H9 (cell line): Measurements from ENCODE around the gene NARS2. TPM values are rescaled to one million over a fixed set of nuclear protein-coding genes. Genes with fewer than 3 reads are reported as not detected.

ENCODE experiments used
- DNase-seq: peaks from one replicate; pipeline ENCODE4 v3.0.0-alpha.2; 2017
- H2AFZ ChIP-seq: one replicate; pipeline ENCODE4 v1.6.1; 2013; ENCODE audit warnings: mild to moderate bottlenecking, low read length, control low read depth, moderate library complexity
- H2AK5ac ChIP-seq: 2 replicates; pipeline ENCODE4 v1.6.1; 2013; ENCODE audit warnings: low read length, control low read depth, mixed read lengths; ENCODE audit not compliant: insufficient read length
- H2BK120ac ChIP-seq: one replicate; pipeline ENCODE4 v1.6.1; 2013; ENCODE audit warnings: low read depth, mild to moderate bottlenecking, low read length, control low read depth, inconsistent platforms; ENCODE audit not compliant: poor library complexity, severe bottlenecking
- H2BK12ac ChIP-seq: 2 replicates; pipeline ENCODE4 v1.6.1; 2013; ENCODE audit warnings: low read length, control low read depth, mixed read lengths, low read depth; ENCODE audit not compliant: insufficient read length
- H2BK15ac ChIP-seq: 2 replicates; pipeline ENCODE4 v1.6.1; 2013; ENCODE audit warnings: low read depth, low read length, control low read depth
- H2BK20ac ChIP-seq: one replicate; pipeline ENCODE4 v1.6.1; 2013; ENCODE audit warnings: low read depth, mild to moderate bottlenecking, low read length, control low read depth, inconsistent platforms; ENCODE audit not compliant: poor library complexity, severe bottlenecking
- H2BK5ac ChIP-seq: 2 replicates; pipeline ENCODE4 v1.6.1; 2013; ENCODE audit warnings: low read length, control low read depth, mixed read lengths; ENCODE audit not compliant: insufficient read length
- H3K14ac ChIP-seq: 2 replicates; pipeline ENCODE4 v1.6.1; 2013; ENCODE audit warnings: low read length, control low read depth; ENCODE audit not compliant: insufficient read depth
- H3K18ac ChIP-seq: 2 replicates; pipeline ENCODE4 v1.6.1; 2013; ENCODE audit warnings: low read depth, mild to moderate bottlenecking, mixed read lengths, low read length, control low read depth; ENCODE audit not compliant: insufficient read length
- H3K23ac ChIP-seq: 2 replicates; pipeline ENCODE4 v1.6.1; 2013; ENCODE audit warnings: low read length, control low read depth, mixed read lengths, low read depth; ENCODE audit not compliant: insufficient read length
- H3K23me2 ChIP-seq: 2 replicates; pipeline ENCODE4 v1.6.1; 2013; ENCODE audit warnings: low read depth, mild to moderate bottlenecking, mixed read lengths, low read length, control low read depth; ENCODE audit not compliant: insufficient read length, poor library complexity, severe bottlenecking
- H3K27ac ChIP-seq: 2 replicates; pipeline ENCODE4 v1.5.1; 2013; ENCODE audit warnings: low read length, control low read depth, mixed read lengths, low read depth; ENCODE audit not compliant: insufficient read length
- H3K27me3 ChIP-seq: 2 replicates; pipeline ENCODE4 v1.6.1; 2013; ENCODE audit warnings: low read length, control low read depth, inconsistent platforms; ENCODE audit not compliant: insufficient read depth
- H3K4ac ChIP-seq: 2 replicates; pipeline ENCODE4 v1.6.1; 2013; ENCODE audit warnings: low read depth, mild to moderate bottlenecking, control low read depth, inconsistent platforms, low read length, moderate library complexity
- H3K4me1 ChIP-seq: 2 replicates; pipeline ENCODE4 v1.6.1; 2013; ENCODE audit warnings: low read length, control low read depth, inconsistent platforms; ENCODE audit not compliant: insufficient read depth
- H3K4me2 ChIP-seq: 2 replicates; pipeline ENCODE4 v1.6.1; 2013; ENCODE audit warnings: low read length, control low read depth, mixed read lengths; ENCODE audit not compliant: insufficient read length, insufficient read depth
- H3K56ac ChIP-seq: 2 replicates; pipeline ENCODE4 v1.6.1; 2013; ENCODE audit warnings: low read depth, mild to moderate bottlenecking, mixed read lengths, low read length, control low read depth; ENCODE audit not compliant: insufficient read length
- H3K79me1 ChIP-seq: 2 replicates; pipeline ENCODE4 v1.6.1; 2013; ENCODE audit warnings: low read depth, mild to moderate bottlenecking, moderate library complexity, low read length, control low read depth, inconsistent platforms; ENCODE audit not compliant: insufficient read depth, poor library complexity, severe bottlenecking
- H3K79me2 ChIP-seq: 2 replicates; pipeline ENCODE4 v1.6.1; 2013; ENCODE audit warnings: low read length, control low read depth, inconsistent platforms; ENCODE audit not compliant: insufficient read depth
- H3K9ac ChIP-seq: 2 replicates; pipeline ENCODE4 v1.6.1; 2013; ENCODE audit warnings: low read length, control low read depth, mixed read lengths; ENCODE audit not compliant: insufficient read length; ENCODE audit errors: extremely low read depth
- H3K9me3 ChIP-seq: one replicate; pipeline ENCODE4 v1.6.1; 2013; ENCODE audit warnings: low read depth, low read length, inconsistent platforms; ENCODE audit not compliant: control insufficient read depth
- H3T11ph ChIP-seq: one replicate; pipeline ENCODE4 v1.6.1; 2013; ENCODE audit warnings: mild to moderate bottlenecking, low read length, control low read depth, inconsistent platforms
- H4K20me1 ChIP-seq: one replicate; pipeline ENCODE4 v1.6.1; 2013; ENCODE audit not compliant: control insufficient read depth, insufficient read length, insufficient read depth
- H4K5ac ChIP-seq: 2 replicates; pipeline ENCODE4 v1.6.1; 2013; ENCODE audit warnings: low read depth, mild to moderate bottlenecking, mixed read lengths, low read length, control low read depth; ENCODE audit not compliant: insufficient read length
- H4K8ac ChIP-seq: replicated peaks from 2 replicates; pipeline ENCODE4 v1.6.1; 2013; ENCODE audit warnings: low read length, control low read depth, mixed read lengths, low read depth; ENCODE audit not compliant: insufficient read length
- H4K91ac ChIP-seq: 2 replicates; pipeline ENCODE4 v1.6.1; 2013; ENCODE audit warnings: low read depth, mild to moderate bottlenecking, moderate library complexity, mixed read lengths, low read length, control low read depth; ENCODE audit not compliant: insufficient read length
- H3K27ac Mint-ChIP-seq, 3 experiments: 2 replicates in 2 of 3; 3 replicates in 1 of 3; pipeline ENCODE4 v1.8.0; 2020 to 2021; ENCODE audit warnings: mixed read lengths in 3 of 3, mild to moderate bottlenecking in 1 of 3, moderate library complexity in 1 of 3
- H3K27me3 Mint-ChIP-seq: 2 replicates; pipeline ENCODE4 v1.8.0; 2021; ENCODE audit warnings: low read depth, mild to moderate bottlenecking, moderate library complexity, mixed read lengths
- H3K36me3 Mint-ChIP-seq, 3 experiments: 2 replicates in 2 of 3; 3 replicates in 1 of 3; pipeline ENCODE4 v1.8.0; 2020 to 2021; ENCODE audit warnings: low read depth in 3 of 3, mixed read lengths in 3 of 3; ENCODE audit not compliant: insufficient read depth in 1 of 3
- H3K4me1 Mint-ChIP-seq, 2 experiments: 2 replicates each; pipeline ENCODE4 v1.8.0; 2020; ENCODE audit warnings: mixed read lengths in 2 of 2
- H3K4me3 Mint-ChIP-seq, 2 experiments: 2 replicates in 1 of 2; 3 replicates in 1 of 2; pipeline ENCODE4 v1.8.0; 2020 to 2021; ENCODE audit warnings: mild to moderate bottlenecking in 2 of 2, mixed read lengths in 2 of 2, moderate library complexity in 1 of 2
- H3K9me3 Mint-ChIP-seq, 2 experiments: 2 replicates in 1 of 2; 3 replicates in 1 of 2; pipeline ENCODE4 v1.8.0; 2020; ENCODE audit warnings: mild to moderate bottlenecking in 2 of 2, mixed read lengths in 2 of 2, moderate library complexity in 1 of 2
- CTCF ChIP-seq: fragments of 200-600 bp; sonication (generic); conservative IDR thresholded peaks from 3 replicates; pipeline ENCODE4 v1.8.0; 2021; ENCODE audit warnings: antibody characterized with exemption, mild to moderate bottlenecking
- WGBS: extraction: QIAGEN DNeasy Blood & Tissue Kit; methylation state at CpG from one replicate; pipeline ENCODE4 v1.1.7; 2013; ENCODE audit warnings: missing lambda C conversion rate, low lambda C conversion rate, mixed read lengths; ENCODE audit not compliant: insufficient read length; ENCODE audit errors: extremely low coverage; 5-methylcytosine and 5-hydroxymethylcytosine counted together
- total RNA-seq: library from RNA; stranded (reverse); gene quantifications from 2 replicates; pipeline ENCODE4 v1.2.1, GENCODE V29; 2021

The NARS2 gene
- total RNA-seq, 1 experiment from 2014 or later = 29.7 TPM

DNA sequence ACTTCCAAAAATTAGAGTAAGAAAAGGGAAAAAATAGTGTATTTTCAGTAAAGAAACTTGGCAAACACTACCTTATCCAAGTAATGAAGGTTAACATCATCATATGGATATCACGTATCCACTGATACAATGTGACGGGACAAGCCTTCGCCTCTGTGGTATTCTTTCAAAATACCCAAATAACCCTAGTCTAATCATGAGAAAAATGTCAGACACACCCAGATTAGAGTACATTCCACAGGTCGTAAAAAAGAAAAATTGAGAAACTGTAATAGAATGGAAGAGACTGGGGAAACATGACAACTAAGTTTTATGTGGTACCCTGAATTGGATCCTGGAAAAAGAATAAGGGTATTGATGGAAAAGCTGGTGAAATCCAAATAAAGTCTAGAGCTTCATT, 48.9 kb downstream of the NARS2 start:
- H3K4me1 Mint-ChIP-seq = no peaks in the 10 kb centered on the region
- Histone ChIP-seq H4K20me1 (no peaks in the 10 kb centered on the region), H3K18ac (no peak overlapping the region), H3K23ac (no peak overlapping the region), H3K4me2 (no peak overlapping the region), H3T11ph (no peak overlapping the region), H4K91ac (no peak overlapping the region), H2BK20ac (no peak overlapping the region), H3K23me2 (no peaks in the 10 kb centered on the region), H3K27me3 (no peaks in the 10 kb centered on the region), H3K9ac (no peak overlapping the region), H3K56ac (no peak overlapping the region), H2AFZ (no peak overlapping the region), H3K79me2 (no peaks in the 10 kb centered on the region), H2AK5ac (no peak overlapping the region), H3K4me1 (no peaks in the 10 kb centered on the region), H3K79me1 (no peaks in the 10 kb centered on the region), H3K9me3 (no peaks in the 10 kb centered on the region), H3K4ac (no peak overlapping the region), H2BK120ac (no peak overlapping the region), H2BK12ac (no peak overlapping the region), H4K5ac (no peak overlapping the region), H4K8ac (no peak overlapping the region), H2BK5ac (no peak overlapping the region), H3K27ac (no peak overlapping the region), H3K14ac (no peak overlapping the region), H2BK15ac (no peak overlapping the region)
- H3K9me3 Mint-ChIP-seq = no peaks in the 10 kb centered on the region
- no peak overlapping the region for H3K4me3 Mint-ChIP-seq
- WGBS = no CpG with 5 or more reads among the region's 4 CpGs
- no peak for TF ChIP-seq CTCF
- H3K36me3 Mint-ChIP-seq = no peaks in the 10 kb centered on the region
- DNase-seq = no peak
- no peaks in the 10 kb centered on the region for H3K27me3 Mint-ChIP-seq
- no peak overlapping the region for H3K27ac Mint-ChIP-seq
